H54 (cell line): ENCODE data around the gene SEC61G.

Experiments used
- DNase-seq: peaks from one replicate; pipeline ENCODE4 v3.0.0; 2011; ENCODE audit warnings: low spot score, mixed read lengths; ENCODE audit not compliant: insufficient read length
- FAIRE-seq: peaks from 3 replicates; lab custom pipeline; 2011; peaks lifted over from hg19 to GRCh38; lab: Jason Lieb, UNC
- POLR2A ChIP-seq: IDR thresholded peaks from 2 replicates; pipeline ENCODE4 v1.6.1; 2011; ENCODE audit warnings: low read depth, mild to moderate bottlenecking, low read length

Gene SEC61G

DNA sequence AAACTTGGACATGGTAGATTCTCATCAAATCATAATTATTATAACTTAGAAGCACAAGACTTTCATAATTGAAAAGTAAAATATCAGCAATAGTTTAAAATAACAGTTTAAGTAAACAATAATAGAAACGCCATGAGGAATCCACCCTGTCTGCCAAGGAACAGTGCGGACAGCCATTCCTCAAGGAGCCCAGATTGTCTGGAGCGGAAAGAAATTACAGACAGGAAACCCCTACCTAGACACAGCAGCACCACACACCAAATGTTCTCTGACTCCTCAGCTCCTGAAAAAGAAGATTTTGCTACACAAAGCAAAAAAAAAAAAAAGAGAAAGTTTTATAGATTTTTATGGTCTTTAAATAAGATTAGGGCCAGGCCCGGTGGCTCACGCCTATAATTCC, 21.5 kb upstream of the SEC61G start:
- no peak for FAIRE-seq
- no peak for DNase-seq
- no peak for TF ChIP-seq POLR2A

DNA sequence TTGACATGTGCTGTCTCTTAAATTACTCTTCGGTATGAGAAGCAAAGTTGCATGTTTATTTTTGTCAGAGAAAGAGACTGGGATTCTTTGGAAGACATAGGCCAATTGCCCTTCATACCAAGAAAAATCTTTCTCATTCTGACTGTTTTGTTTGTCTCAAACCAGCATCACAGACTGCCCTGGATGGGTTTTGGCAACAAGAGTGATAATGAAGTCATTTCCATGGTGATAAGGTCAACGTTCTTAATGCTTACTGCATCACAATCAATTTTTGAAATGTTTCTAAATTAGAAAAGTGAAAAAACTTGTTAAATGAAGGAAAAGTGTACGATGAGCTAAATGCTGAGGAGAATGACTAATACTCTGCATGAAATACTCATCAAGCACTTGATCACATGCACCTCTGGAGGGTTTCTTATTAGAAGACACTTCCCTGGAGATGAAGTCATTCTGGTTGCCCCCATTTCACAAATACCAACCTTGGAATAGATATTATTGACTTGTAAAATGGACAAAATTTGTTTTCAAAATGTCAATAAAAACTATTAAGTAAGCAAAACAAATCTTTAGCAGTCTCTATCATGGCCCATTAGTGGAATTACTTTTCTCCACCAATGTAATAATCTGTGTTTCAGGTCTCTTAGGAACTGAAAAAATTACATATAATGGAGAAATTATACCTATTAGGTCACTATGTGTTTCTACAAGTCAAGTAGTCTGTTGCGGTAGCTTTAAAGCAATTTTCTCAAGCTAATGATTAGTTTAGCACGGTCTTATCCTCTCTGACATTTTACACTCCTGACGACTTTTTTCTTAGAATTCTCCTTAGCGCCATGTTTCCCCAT, 19.9 kb upstream of the SEC61G start:
- DNase-seq (no peak), FAIRE-seq (no peak)
- TF ChIP-seq POLR2A, result no peak

DNA sequence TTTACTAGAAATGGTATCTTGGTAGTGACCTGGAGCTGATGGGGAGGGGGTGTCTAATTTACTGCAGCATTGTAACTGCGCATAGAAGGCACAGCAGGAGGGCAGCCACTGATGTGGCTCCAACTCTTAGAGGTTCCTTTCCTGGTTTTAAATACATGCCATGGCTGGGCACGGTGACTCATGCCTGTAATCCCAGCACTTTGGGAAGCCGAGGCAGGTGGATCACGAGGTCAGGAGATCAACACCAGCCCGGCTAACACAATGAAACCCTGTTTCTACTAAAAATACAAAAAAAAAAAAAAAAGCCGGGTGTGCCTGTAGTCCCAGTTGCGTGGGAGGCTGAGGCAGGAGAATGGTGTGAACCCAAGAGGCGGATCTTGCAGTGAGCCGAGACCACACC, 19.2 kb upstream of the SEC61G start:
- no peak for TF ChIP-seq POLR2A
- FAIRE-seq, result no peak
- no peak for DNase-seq

DNA sequence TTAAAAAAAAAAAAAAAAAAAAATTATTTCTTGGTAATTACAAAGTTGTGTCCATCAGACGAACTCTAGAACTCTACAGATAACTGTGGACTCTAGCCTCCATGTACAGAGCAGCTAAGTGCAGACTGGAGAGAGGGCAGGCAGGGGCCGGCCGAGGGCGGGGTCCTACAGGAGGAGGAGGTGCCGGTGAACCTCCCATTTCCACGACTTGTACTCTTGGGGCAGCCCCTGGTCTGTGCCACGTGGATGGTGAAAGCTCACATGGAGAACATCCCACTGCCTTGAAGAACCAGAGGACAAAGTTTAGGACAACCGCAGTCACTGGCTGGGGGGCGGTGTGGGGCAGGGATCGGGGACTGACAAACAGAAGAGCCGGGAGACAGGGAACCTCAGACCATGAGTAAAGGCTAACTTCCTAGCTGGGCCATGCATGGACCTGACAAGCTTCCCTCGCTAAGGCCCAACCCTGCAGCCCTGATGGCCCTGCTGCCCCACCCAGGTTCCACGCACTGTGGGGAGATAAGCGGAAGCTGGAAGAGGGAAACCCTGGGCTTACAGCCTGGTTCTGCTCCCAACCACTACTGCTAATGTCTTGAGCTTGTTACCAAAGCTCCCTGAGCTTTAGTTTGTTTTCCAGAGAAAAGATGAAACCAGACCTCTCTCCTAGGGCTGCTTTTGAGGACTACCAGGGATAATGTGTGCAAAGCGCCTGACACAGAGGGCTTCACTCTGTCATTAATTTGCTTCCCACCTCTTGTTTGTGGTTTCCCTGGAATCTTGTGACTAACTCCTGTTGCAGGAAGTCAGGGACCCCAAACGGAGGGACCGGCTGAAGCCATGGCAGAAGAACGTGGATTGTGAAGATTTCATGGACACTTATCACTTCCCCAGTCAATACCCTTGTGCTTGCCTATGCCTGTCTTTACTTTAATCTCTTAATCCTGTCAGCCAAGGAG, 16.1 kb upstream of the SEC61G start:
- FAIRE-seq (no peak), DNase-seq (no peak)
- no peak for TF ChIP-seq POLR2A

DNA sequence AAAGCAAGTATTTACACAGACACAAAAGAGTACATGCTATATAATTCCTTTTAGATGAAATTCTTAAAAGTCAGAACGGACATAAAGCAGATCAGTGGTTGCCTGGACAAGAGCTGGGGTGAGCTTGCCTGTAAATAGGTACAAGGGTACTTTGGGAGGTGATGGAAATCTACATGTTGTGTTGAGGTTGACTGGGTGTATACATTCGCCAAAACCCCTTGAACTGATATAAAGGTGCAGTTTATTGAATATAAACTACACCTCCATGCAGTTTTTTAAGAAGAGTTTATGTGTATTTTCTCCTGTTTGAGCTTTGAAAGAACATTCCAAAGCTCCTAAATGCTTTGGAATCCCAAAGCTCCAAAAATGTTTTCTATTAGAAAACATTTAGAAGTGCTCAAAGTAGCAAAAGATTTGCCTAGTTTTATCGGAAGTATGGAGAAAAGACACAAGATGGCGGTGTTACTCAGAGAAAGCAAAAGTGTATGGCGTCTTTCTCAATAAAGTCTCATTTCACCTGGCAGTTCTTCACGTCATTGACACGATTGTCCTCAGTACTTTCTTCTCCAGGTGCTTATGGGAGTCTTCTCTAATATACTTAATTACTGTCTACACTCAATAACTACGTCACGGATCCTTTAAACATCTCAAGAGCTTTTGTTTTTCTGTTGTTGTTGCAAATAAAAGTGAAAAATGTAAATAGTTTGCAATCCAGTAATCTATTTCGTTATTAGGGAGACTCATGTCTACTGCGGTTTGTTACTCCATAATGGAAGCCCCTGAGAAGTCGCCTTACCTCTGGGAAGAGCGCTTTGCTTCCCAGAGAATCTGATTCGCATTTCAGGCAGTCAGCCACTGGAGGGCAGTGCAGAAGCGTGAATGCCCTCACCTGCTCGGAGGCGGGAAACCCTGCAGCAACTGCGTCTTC, 14.7 kb upstream of the SEC61G start:
- FAIRE-seq (peak; percentile 96), DNase-seq (peak; percentile 94)
- TF ChIP-seq POLR2A, result no peak

DNA sequence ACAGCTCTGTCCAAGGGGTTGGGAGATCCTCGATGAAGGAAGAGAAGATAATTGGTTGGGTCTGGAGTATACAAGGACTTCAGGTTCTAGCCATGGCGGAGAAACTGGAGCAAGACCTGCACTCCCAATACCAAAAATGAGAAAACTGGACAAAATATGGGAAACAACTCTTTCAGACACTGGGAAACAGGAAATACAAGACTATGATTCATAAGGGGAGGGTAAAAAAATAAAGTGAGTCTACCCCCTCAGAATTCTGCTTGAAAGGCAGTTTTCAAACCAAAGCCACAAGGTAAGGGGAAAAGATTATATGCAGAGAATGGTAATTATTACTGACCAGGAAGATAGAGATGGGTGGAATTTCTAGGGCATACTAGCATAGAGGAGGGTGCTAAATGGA, 10.2 kb upstream of the SEC61G start:
- no peak for FAIRE-seq
- DNase-seq, result no peak
- no peak for TF ChIP-seq POLR2A

DNA sequence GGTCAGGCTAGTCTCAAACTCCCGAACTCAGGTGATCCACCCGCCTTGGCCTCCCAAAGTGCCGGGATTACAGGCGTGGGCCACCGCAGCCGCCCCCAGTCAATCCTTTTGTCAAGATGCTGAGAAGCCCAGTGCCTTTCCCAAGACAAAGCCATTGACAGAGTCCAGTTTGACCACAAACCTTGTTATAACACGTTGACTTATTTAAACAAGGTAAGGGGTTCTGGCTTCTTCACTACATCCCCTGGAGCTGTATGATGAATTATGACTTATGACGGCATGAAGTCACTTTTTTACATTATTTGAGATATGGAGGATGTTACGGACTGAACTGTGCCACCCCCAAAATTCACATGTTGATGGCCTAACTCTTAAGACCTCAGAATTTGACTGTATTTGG, 5.8 kb upstream of the SEC61G start:
- TF ChIP-seq POLR2A, result no peak
- no peak for FAIRE-seq
- no peak for DNase-seq

DNA sequence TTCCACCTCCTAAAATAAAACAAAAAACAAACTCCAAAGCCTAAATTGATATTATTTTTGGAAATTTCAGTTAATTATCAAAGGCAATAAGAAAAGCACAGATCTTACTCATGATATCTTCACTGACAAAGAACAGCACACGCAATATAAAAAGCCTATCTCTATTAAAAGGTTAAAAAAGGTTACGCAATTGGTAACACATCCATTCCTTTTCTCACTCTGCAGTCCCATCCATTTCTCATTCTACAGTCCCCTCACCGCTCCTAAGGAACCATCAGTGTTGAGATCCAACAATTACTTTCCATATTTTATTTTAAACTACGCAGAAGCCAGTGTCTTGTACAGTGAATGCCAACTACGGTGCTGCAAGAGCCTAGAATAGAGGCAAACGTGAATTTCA, 1.3 kb downstream of the SEC61G start:
- no peak for TF ChIP-seq POLR2A
- no peak for FAIRE-seq
- no peak for DNase-seq

DNA sequence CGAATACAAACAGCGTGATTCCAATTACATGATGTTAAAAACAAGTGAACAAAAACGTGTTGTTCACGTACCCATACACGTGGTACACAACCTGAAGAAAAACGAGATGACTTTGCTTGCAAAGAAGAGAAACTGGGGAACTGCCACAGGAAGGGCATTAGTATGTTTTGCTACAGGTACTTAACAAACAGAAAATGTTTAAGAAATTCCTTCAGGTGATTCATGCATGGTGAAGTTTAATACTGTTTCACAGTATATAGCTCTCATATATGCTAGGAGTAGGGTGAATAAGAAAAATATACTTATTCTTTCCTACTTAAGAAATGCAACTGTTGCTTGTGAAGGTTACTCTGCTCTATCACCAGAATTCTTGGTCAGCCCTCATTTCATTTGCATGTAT, 9.8 kb downstream of the SEC61G start:
- TF ChIP-seq POLR2A, result no peak
- DNase-seq, result no peak
- no peak for FAIRE-seq

DNA sequence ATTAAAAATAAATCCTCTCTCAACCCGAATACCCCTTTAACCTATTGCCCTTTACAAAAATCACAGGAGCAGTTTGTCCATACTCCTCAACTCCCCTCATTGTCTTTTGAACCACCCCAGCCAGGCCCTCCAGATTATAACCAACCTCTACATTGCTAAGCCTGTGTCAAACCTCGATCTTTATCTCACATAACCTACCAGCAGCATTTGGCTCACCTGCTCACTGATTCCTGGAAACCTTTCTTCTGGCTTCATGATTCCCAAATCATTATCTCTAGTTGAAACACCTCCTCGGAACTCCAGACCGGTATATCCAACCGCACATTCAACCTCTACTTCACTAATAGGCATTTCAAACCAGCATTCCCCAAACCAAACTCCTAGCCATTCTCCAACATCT, 11.8 kb downstream of the SEC61G start:
- TF ChIP-seq POLR2A, result no peak
- FAIRE-seq, result no peak
- DNase-seq, result no peak

DNA sequence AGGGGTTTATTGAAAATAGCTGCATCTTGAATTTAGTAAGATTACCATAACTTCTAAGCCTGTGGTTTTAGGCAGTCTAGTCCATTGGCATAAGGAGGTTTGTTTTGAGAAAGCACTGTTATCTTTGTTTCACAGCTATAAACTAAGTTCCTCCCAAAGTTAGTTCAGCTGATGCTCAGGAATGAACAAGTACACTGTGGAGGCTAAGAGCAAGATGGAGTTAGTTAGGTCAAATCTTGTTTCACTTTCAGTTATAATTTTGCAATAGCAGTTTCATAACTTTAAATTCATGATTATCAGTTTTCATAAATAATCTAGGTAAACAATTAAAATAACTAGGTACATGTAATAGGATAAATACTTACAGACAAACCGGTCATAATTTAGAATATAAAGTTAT, 15.4 kb downstream of the SEC61G start:
- DNase-seq, result no peak
- no peak for TF ChIP-seq POLR2A
- FAIRE-seq, result no peak

DNA sequence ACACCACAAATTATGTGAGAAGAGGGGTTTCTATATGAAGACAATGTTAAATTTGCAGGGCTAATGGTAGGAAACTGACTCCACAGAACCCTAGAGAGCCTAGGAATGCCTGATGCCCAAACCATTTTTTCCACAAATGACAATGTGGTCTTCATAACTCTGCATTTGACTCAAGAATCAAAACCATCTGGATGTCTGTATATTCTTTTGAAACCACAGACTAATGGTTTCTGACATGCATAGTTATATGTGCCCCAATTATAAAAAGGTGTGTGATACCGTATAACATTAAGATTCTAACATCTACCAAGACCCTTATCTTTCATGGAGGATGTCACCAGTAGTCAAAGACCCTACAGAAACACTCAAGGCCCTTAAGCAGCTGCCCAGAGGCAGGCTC, 20.3 kb downstream of the SEC61G start:
- FAIRE-seq, result no peak
- no peak for DNase-seq
- TF ChIP-seq POLR2A, result no peak

DNA sequence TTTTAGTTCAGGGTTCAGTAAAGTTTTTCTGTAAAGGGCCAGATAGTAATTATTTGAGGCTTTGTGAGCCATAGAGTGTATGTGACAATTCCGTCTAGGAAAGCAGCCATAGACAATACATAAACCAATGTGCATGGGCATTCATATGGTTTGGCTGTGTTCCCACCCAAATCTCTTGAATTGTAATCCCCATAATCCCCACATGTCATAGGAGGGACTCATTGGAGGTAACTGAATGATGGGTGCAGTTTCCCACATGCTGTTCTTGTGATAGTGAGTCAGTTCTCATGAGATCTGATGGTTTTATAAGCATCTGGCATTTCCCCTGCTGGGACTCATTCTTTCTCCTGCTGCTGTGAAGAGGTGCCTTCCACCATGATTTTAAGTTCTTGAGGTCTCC, 29.9 kb downstream of the SEC61G start:
- no peak for DNase-seq
- no peak for TF ChIP-seq POLR2A
- FAIRE-seq, result no peak
